NCI-H2196 treated with DMSO at 0.1 percent for 48 hours (cell line): ENCODE data around the gene SMPD2.

Experiments
- DNase-seq: peaks from one replicate; lab custom pipeline; 2025; ENCODE audit not compliant: unreplicated experiment; lab: John Stamatoyannopoulos, UW

Gene SMPD2

GRCh38 chr6:109446072-109446471, 5.5 kb downstream of the SMPD2 start:
- DNase-seq: no peak

- DNase-seq: no peak
Measured at GRCh38 chr6:109446541-109446940, 6.0 kb downstream of the SMPD2 start.

- no peak for DNase-seq
Measured at GRCh38 chr6:109447087-109447486, 6.6 kb downstream of the SMPD2 start.

GRCh38 chr6:109447878-109448555, 7.5 kb downstream of the SMPD2 start:
- DNase-seq: no peak

- no peak for DNase-seq
Measured at GRCh38 chr6:109448615-109449014, 8.1 kb downstream of the SMPD2 start.

GRCh38 chr6:109449064-109449794, 8.7 kb downstream of the SMPD2 start:
- DNase-seq: no peak

- no peak for DNase-seq
Measured at GRCh38 chr6:109449795-109450673, 9.5 kb downstream of the SMPD2 start.

- no peak for DNase-seq
Measured at GRCh38 chr6:109450801-109451200, 10.3 kb downstream of the SMPD2 start.

GRCh38 chr6:109451376-109451775, 10.9 kb downstream of the SMPD2 start:
- no peak for DNase-seq

- DNase-seq: no peak
Measured at GRCh38 chr6:109452181-109452580, 11.7 kb downstream of the SMPD2 start.

GRCh38 chr6:109453156-109453555, 12.6 kb downstream of the SMPD2 start:
- DNase-seq: no peak

- no peak for DNase-seq
Measured at GRCh38 chr6:109453594-109454495, 13.3 kb downstream of the SMPD2 start.

- no peak for DNase-seq
Measured at GRCh38 chr6:109454496-109455436, 14.2 kb downstream of the SMPD2 start.

- peak; percentile 52 for DNase-seq
Measured at GRCh38 chr6:109455437-109456110, 15.1 kb downstream of the SMPD2 start, which contains the start of gene MICAL1. TSS of gene MICAL1 (minus strand) at chr6:109455772. CDS start at chr6:109454196, 1,576 bp downstream.

- DNase-seq: no peak
Measured at GRCh38 chr6:109456111-109456583, 15.6 kb downstream of the SMPD2 start.

- DNase-seq: no peak
Measured at GRCh38 chr6:109456710-109457561, 16.4 kb downstream of the SMPD2 start.

GRCh38 chr6:109457562-109457996, 17.1 kb downstream of the SMPD2 start:
- no peak for DNase-seq
